Measurements from ENCODE around the gene DCAF11. TPM values are rescaled to one million over a fixed set of nuclear protein-coding genes. Genes with fewer than 3 reads are reported as not detected.

DCAF11 gene
- total RNA-seq, 1 experiment from 2014 or later: 45.5 TPM

DNA sequence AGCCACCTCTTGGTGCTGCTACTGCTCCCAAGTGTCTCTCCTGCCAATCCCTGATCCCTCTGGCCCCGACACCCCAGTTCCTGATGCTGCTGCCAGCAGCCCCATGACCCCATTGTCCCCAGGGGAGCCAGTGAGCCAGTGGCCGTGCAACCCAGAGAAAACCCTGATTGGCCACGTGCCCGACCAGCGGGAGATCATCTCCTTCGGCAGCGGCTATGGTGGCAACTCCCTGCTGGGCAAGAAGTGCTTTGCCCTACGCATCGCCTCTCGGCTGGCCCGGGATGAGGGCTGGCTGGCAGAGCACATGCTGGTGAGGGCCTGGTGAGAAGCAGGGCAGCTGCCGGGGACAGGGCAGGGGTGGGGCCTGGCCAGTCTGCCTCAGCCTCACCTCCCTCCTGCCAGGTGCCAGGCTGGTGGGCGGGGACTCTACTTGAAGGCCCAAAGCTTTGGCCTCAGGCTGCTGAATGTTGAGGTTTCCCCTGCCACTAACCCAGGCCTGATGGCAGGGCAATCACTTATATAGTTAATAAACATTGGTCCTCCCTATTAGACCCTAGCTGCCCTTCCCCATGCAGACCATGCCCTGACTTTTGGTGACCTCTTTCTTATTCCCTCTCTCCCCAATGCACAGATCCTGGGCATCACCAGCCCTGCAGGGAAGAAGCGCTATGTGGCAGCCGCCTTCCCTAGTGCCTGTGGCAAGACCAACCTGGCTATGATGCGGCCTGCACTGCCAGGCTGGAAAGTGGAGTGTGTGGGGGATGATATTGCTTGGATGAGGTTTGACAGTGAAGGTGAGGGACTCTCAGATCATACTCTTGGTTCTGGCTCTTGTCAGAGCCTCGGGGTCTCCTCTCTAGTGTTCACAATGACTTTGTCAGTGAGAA is 15.4 kb upstream of the DCAF11 start:
- H3K27ac ChIP-seq (ENCODE audit: low read depth, low read length, poor library complexity, severe bottlenecking): no peak overlapping the region
- TF ChIP-seq, protein P1, sequence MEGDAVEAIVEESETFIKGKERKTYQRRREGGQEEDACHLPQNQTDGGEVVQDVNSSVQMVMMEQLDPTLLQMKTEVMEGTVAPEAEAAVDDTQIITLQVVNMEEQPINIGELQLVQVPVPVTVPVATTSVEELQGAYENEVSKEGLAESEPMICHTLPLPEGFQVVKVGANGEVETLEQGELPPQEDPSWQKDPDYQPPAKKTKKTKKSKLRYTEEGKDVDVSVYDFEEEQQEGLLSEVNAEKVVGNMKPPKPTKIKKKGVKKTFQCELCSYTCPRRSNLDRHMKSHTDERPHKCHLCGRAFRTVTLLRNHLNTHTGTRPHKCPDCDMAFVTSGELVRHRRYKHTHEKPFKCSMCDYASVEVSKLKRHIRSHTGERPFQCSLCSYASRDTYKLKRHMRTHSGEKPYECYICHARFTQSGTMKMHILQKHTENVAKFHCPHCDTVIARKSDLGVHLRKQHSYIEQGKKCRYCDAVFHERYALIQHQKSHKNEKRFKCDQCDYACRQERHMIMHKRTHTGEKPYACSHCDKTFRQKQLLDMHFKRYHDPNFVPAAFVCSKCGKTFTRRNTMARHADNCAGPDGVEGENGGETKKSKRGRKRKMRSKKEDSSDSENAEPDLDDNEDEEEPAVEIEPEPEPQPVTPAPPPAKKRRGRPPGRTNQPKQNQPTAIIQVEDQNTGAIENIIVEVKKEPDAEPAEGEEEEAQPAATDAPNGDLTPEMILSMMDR (conservative IDR thresholded peaks at IDR 0.05; ENCODE audit: low read depth, low read length): no peak
- TF ChIP-seq EZH2 (IDR thresholded peaks at IDR 0.05; ENCODE audit: borderline replicate concordance, low read depth, low read length, poor library complexity, severe bottlenecking): no peak
- ChIA-PET CTCF (no interaction called here), POLR2A (ENCODE audit: low non-redundant PET) (no interaction called here)
- BruUV-seq (replicated peaks): no TSS peak
- peaks cover 4% of the 10 kb centered on the region for H3K4me1 ChIP-seq (ENCODE audit: insufficient read depth, low read length, poor library complexity, severe bottlenecking)
- no peak overlapping the region for H3K4me3 ChIP-seq (ENCODE audit: low read depth, low read length, poor library complexity, severe bottlenecking)
- H3K36me3 ChIP-seq (ENCODE audit: insufficient read depth, low read length, poor library complexity, severe bottlenecking): peaks cover 25% of the 10 kb centered on the region
- H3K9me3 ChIP-seq (ENCODE audit: low read depth, low read length, poor library complexity, severe bottlenecking): no peaks in the 10 kb centered on the region
- intact Hi-C loops (cut with micrococcal nuclease; ENCODE audit: unreplicated experiment): no loop called here
- DNase-seq (ENCODE audit: low spot score): no peak
- no peaks in the 10 kb centered on the region for H3K27me3 ChIP-seq (replicated peaks; ENCODE audit: insufficient read depth, low read depth, low read length, poor library complexity)

- H3K36me3 ChIP-seq (ENCODE audit: insufficient read depth, low read length, poor library complexity, severe bottlenecking): peaks cover 25% of the 10 kb centered on the region
Measured at GRCh38 chr14:24100197-24100981, 14.2 kb upstream of the DCAF11 start.

DNA sequence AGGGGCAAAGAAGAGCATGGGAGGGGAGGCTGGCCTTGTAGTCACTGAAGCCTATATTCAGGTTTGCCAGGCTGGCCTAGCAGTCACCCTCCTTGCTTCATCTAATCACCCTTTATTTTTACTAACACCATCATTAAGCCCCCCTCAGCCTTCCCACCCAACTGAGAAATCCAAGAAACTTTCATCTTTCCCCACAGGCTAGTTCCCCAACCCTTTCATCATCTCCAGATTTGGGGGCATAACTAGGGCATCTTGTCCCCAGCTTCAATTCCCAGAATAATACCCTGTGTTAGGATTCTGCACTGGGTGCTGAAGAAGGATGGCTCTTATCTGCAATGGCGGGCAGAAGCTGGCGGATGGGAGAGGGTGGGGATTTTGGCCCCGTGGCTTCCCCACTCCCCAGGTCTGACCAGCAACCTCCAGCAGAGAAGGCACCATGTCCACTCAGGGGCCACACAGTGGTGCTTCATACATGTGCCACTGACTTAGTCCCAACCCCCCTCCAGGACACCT is 13.5 kb upstream of the DCAF11 start:
- no peaks in the 10 kb centered on the region for H3K27me3 ChIP-seq (replicated peaks; ENCODE audit: insufficient read depth, low read depth, low read length, poor library complexity)
- H3K4me3 ChIP-seq (ENCODE audit: low read depth, low read length, poor library complexity, severe bottlenecking): no peak overlapping the region
- peaks cover 25% of the 10 kb centered on the region for H3K36me3 ChIP-seq (ENCODE audit: insufficient read depth, low read length, poor library complexity, severe bottlenecking)
- no TSS peak for BruUV-seq (replicated peaks)
- ChIA-PET POLR2A (ENCODE audit: low non-redundant PET) (no interaction called here), CTCF (no interaction called here)
- H3K27ac ChIP-seq (ENCODE audit: low read depth, low read length, poor library complexity, severe bottlenecking): no peak overlapping the region
- intact Hi-C loops (cut with micrococcal nuclease; ENCODE audit: unreplicated experiment): no loop called here
- TF ChIP-seq, protein P1 (conservative IDR thresholded peaks at IDR 0.05; ENCODE audit: low read depth, low read length): no peak
- no peak for TF ChIP-seq EZH2 (IDR thresholded peaks at IDR 0.05; ENCODE audit: borderline replicate concordance, low read depth, low read length, poor library complexity, severe bottlenecking)
- no peak for DNase-seq (ENCODE audit: low spot score)
- no peaks in the 10 kb centered on the region for H3K9me3 ChIP-seq (ENCODE audit: low read depth, low read length, poor library complexity, severe bottlenecking)
- H3K4me1 ChIP-seq (ENCODE audit: insufficient read depth, low read length, poor library complexity, severe bottlenecking): no peaks in the 10 kb centered on the region

More at GRCh38 chr14:24100197-24100981, 14.2 kb upstream of the DCAF11 start:
- TF ChIP-seq EZH2 (IDR thresholded peaks at IDR 0.05; ENCODE audit: borderline replicate concordance, low read depth, low read length, poor library complexity, severe bottlenecking): no peak
- TF ChIP-seq, protein P1 (conservative IDR thresholded peaks at IDR 0.05; ENCODE audit: low read depth, low read length): no peak
- Histone ChIP-seq H3K27ac (ENCODE audit: low read depth, low read length, poor library complexity, severe bottlenecking) (no peak overlapping the region), H3K4me3 (ENCODE audit: low read depth, low read length, poor library complexity, severe bottlenecking) (no peak overlapping the region), H3K9me3 (ENCODE audit: low read depth, low read length, poor library complexity, severe bottlenecking) (no peaks in the 10 kb centered on the region), H3K27me3 (replicated peaks; ENCODE audit: insufficient read depth, low read depth, low read length, poor library complexity) (no peaks in the 10 kb centered on the region), H3K4me1 (ENCODE audit: insufficient read depth, low read length, poor library complexity, severe bottlenecking) (peaks cover under 1% of the 10 kb centered on the region)
- CTCF ChIA-PET: no interaction called here
- no peak for DNase-seq (ENCODE audit: low spot score)
- intact Hi-C loops (cut with micrococcal nuclease; ENCODE audit: unreplicated experiment): no loop called here
- no TSS peak for BruUV-seq (replicated peaks)
- POLR2A ChIA-PET (ENCODE audit: low non-redundant PET): interaction anchor here (0.7 kb wide), 1 partner anchor 15 kb away, joined by 3 read pairs; no protein-coding TSS in a partner anchor
